Gastrocnemius medialis (tissue), 4 donors: ENCODE measurements around the gene EIF3B. TPM values are rescaled to one million over a fixed set of nuclear protein-coding genes. Genes with fewer than 3 reads are reported as not detected.
"Not testable (repeated sequence)": the region's sequence is repeated elsewhere in the genome, so short reads cannot be mapped to it uniquely, and the experiment has no call there.

ENCODE experiments used
- ATAC-seq, 2 donors: fragments of 150-250 bp; one replicate each; pipeline ENCODE4 v1.9.1; 2016
- DNase-seq, 2 donors: peaks; one replicate each; pipeline ENCODE4 v3.0.0-alpha.2; 2019
- H3K27ac ChIP-seq, 4 donors: fragments of 200-600 bp; sonication (generic); 1 replicate in 1 of 4; 2 replicates in 3 of 4; pipeline ENCODE4 v1.5.1; 2016 to 2018; ENCODE audit warnings: mild to moderate bottlenecking in 2 of 4, moderate library complexity in 1 of 4
- H3K27me3 ChIP-seq, 3 donors: fragments of 200-600 bp; sonication (generic) in 2 of 3; 1 replicate in 1 of 3; 2 replicates in 2 of 3; pipeline versions ENCODE4 v1.5.1 to v1.6.0; 2016 to 2019; ENCODE audit warnings: mild to moderate bottlenecking in 1 of 3, moderate library complexity in 1 of 3
- H3K36me3 ChIP-seq, 2 donors: fragments of 200-600 bp; sonication (generic) in 1 of 2; one replicate each; pipeline ENCODE4 v1.5.1; 2017 to 2018
- H3K4me1 ChIP-seq, 2 donors: fragments of 200-600 bp; sonication (generic) in 1 of 2; one replicate each; pipeline ENCODE4 v1.5.1; 2016 to 2017; ENCODE audit warnings: mild to moderate bottlenecking in 2 of 2
- H3K4me3 ChIP-seq, 4 donors: fragments of 200-600 bp; sonication (generic) in 3 of 4; 1 replicate in 1 of 4; 2 replicates in 3 of 4; pipeline ENCODE4 v1.5.1; 2016 to 2019; ENCODE audit warnings: mild to moderate bottlenecking in 2 of 4
- H3K9me3 ChIP-seq, 3 donors: fragments of 200-600 bp; sonication (generic) in 2 of 3; 1 replicate in 1 of 3; 2 replicates in 2 of 3; pipeline ENCODE4 v1.5.1; 2016 to 2019
- POLR2A ChIP-seq, 2 donors: fragments of 450-650 bp; IDR thresholded peaks; one replicate each; pipeline ENCODE4 v1.6.1; 2017; ENCODE audit warnings: antibody characterized with exemption in 2 of 2, mild to moderate bottlenecking in 2 of 2, moderate library complexity in 2 of 2
- in situ Hi-C, 4 donors: fragments of 200-750 bp; cut with MboI; loops; one replicate each; pipeline versions ENCODE4 v1.15.0 to v1.8.0; 2017; ENCODE audit warnings: low sequenced_read_pairs in 4 of 4
- intact Hi-C: fragments of 100-400 bp; cut with DNase I; formaldehyde crosslinking; loops from one replicate; pipeline ENCODE4 v1.15.1; 2023; ENCODE audit warnings: low total_unique reads
- total RNA-seq, 4 donors: library from RNA; depleted of rRNA; stranded (reverse); fragments of >200 nt; gene quantifications; one replicate each; pipeline versions ENCODE4 v1.1.0 to v1.2.3, GENCODE V29; 2016
- TF ChIP-seq, protein P1 (sequence below), 5 experiments: fragments of 450-650 bp in 3 of 5; fragments of 200-600 bp in 2 of 5; sonication (generic) in 2 of 5; IDR thresholded peaks in 4 of 5; conservative IDR thresholded peaks in 1 of 5; 1 replicate in 4 of 5; 2 replicates in 1 of 5; pipeline ENCODE4 v1.5.1; 2016 to 2019; ENCODE audit warnings: antibody characterized with exemption in 5 of 5, mild to moderate bottlenecking in 3 of 5, moderate library complexity in 3 of 5

EIF3B gene
- total RNA-seq, 4 donors from 2014 or later: 105 to 207 (median 195) TPM

GRCh38 chr7:2387897-2388636, 33.4 kb downstream of the EIF3B start:
- intact Hi-C loops: no loop called here
- peak; percentile 58 to 77 for ATAC-seq

GRCh38 chr7:2388637-2388954, 34.0 kb downstream of the EIF3B start:
- Histone ChIP-seq H3K4me3 (no peak overlapping the region), H3K9me3 (no peaks in the 10 kb centered on the region), H3K27me3 (no peaks in the 10 kb centered on the region), H3K36me3 (no peaks in the 10 kb centered on the region), H3K27ac (no peak overlapping the region), H3K4me1 (no peaks in the 10 kb centered on the region)
- ATAC-seq (no peak), DNase-seq (no peak)
- no peak for TF ChIP-seq POLR2A (IDR thresholded peaks at IDR 0.05)
- TF ChIP-seq, protein P1, sequence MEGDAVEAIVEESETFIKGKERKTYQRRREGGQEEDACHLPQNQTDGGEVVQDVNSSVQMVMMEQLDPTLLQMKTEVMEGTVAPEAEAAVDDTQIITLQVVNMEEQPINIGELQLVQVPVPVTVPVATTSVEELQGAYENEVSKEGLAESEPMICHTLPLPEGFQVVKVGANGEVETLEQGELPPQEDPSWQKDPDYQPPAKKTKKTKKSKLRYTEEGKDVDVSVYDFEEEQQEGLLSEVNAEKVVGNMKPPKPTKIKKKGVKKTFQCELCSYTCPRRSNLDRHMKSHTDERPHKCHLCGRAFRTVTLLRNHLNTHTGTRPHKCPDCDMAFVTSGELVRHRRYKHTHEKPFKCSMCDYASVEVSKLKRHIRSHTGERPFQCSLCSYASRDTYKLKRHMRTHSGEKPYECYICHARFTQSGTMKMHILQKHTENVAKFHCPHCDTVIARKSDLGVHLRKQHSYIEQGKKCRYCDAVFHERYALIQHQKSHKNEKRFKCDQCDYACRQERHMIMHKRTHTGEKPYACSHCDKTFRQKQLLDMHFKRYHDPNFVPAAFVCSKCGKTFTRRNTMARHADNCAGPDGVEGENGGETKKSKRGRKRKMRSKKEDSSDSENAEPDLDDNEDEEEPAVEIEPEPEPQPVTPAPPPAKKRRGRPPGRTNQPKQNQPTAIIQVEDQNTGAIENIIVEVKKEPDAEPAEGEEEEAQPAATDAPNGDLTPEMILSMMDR (IDR thresholded peaks at IDR 0.05 in 4 of 5, conservative IDR thresholded peaks at IDR 0.05 in 1 of 5): no peak
- intact Hi-C loops (no loop called here), in situ Hi-C loops (no loop called here)

More at GRCh38 chr7:2387897-2388636, 33.4 kb downstream of the EIF3B start:
- no peak overlapping the region for H3K27ac ChIP-seq
- TF ChIP-seq POLR2A (IDR thresholded peaks at IDR 0.05): no peak
- TF ChIP-seq, protein P1 (IDR thresholded peaks at IDR 0.05 in 4 of 5, conservative IDR thresholded peaks at IDR 0.05 in 1 of 5): no peak
- no peak overlapping the region for H3K4me3 ChIP-seq
- H3K27me3 ChIP-seq: no peaks in the 10 kb centered on the region
- H3K36me3 ChIP-seq: no peaks in the 10 kb centered on the region
- H3K9me3 ChIP-seq: no peaks in the 10 kb centered on the region
- DNase-seq: no peak
- H3K4me1 ChIP-seq: no peaks in the 10 kb centered on the region
- in situ Hi-C loops: no loop called here

DNA sequence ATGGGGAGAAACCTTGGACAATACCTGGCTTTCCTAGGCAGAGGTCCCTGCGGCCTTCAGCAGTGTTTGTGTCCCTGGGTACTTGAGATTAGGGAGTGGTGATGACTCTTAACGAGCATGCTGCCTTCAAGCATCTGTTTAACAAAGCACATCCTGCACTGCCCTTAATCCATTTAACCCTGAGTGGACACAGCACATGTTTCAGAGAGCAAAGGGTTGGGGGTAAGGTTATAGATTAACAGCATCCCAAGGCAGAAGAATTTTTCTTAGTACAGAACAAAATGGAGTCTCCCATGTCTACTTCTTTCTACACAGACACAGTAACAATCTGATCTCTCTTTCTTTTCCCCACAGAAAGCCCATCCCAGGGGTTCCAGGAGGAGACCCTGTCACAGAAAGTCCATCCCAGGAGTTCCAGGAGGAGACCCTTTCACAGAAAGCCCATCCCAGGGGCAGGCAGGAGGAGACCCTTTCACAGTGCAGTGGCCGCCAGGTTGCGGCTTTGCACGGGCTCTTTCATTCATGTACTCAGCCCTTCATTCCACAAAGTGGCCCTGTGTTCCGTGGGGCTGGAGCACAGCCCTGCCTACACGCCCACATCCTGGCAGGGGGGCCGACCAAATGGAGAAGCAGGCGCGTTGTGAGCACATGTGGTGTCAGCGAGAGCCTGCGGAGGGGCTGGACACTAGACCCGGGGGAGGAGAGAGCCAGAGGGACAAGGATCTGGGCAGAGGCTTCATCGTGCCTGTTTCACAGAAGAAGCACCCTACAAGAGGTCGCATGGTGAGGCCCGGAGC, 35.6 kb downstream of the EIF3B start:
- H3K9me3 ChIP-seq, H3K27me3 ChIP-seq, H3K4me3 ChIP-seq, H3K27ac ChIP-seq, ATAC-seq, intact Hi-C loops, in situ Hi-C loops, DNase-seq, H3K36me3 ChIP-seq, H3K4me1 ChIP-seq: not testable (repeated sequence)

- Histone ChIP-seq H3K36me3 (no peaks in the 10 kb centered on the region), H3K4me3 (no peak overlapping the region), H3K4me1 (no peaks in the 10 kb centered on the region), H3K9me3 (no peaks in the 10 kb centered on the region), H3K27me3 (no peaks in the 10 kb centered on the region), H3K27ac (no peak overlapping the region)
- no peak for ATAC-seq
- in situ Hi-C loops (no loop called here), intact Hi-C loops (no loop called here)
- DNase-seq: no peak
- no peak for TF ChIP-seq POLR2A (IDR thresholded peaks at IDR 0.05)
- TF ChIP-seq, protein P1 (IDR thresholded peaks at IDR 0.05 in 4 of 5, conservative IDR thresholded peaks at IDR 0.05 in 1 of 5): no peak
Measured at GRCh38 chr7:2393706-2394105, 39.1 kb downstream of the EIF3B start.

- Histone ChIP-seq H3K9me3 (no peaks in the 10 kb centered on the region), H3K4me1 (peaks cover 0 to 2% of the 10 kb centered on the region in 2 donors), H3K4me3 (no peak overlapping the region), H3K27ac (no peak overlapping the region), H3K36me3 (no peaks in the 10 kb centered on the region), H3K27me3 (no peaks in the 10 kb centered on the region)
- intact Hi-C loops (no loop called here), in situ Hi-C loops (no loop called here)
- DNase-seq: no peak
- TF ChIP-seq, protein P1 (IDR thresholded peaks at IDR 0.05 in 4 of 5, conservative IDR thresholded peaks at IDR 0.05 in 1 of 5): no peak
- TF ChIP-seq POLR2A (IDR thresholded peaks at IDR 0.05): no peak
- ATAC-seq: no peak
Measured at GRCh38 chr7:2394566-2395082, 40.0 kb downstream of the EIF3B start.
